Lower leg skin (tissue), 3 donors: ENCODE measurements around the gene ZP1.

Experiments used
- CTCF ChIP-seq, 3 donors: fragments of 450-650 bp; IDR thresholded peaks; one replicate each; pipeline ENCODE4 v1.5.1; 2016; ENCODE audit warnings: antibody characterized with exemption in 3 of 3, mild to moderate bottlenecking in 3 of 3, moderate library complexity in 2 of 3
- POLR2A ChIP-seq, 2 donors: fragments of 450-650 bp; IDR thresholded peaks; one replicate each; pipeline ENCODE4 v1.6.1; 2016 to 2017; ENCODE audit warnings: antibody characterized with exemption in 2 of 2, mild to moderate bottlenecking in 1 of 2, moderate library complexity in 1 of 2

GRCh38 chr11:60921259-60921658 is 53.9 kb downstream of the ZP1 start:
- no peak for TF ChIP-seq CTCF (IDR thresholded peaks at IDR 0.05)
- TF ChIP-seq POLR2A (IDR thresholded peaks at IDR 0.05): no peak
